NCI-H1048 (cell line): ENCODE measurements around the gene SNRPD3.
"Not testable (repeated sequence)": the region's sequence is repeated elsewhere in the genome, so short reads cannot be mapped to it uniquely, and the experiment has no call there.

ENCODE experiments used
- DNase-seq: peaks from one replicate; lab custom pipeline; 2025; lab: John Stamatoyannopoulos, UW

The SNRPD3 gene

DNA sequence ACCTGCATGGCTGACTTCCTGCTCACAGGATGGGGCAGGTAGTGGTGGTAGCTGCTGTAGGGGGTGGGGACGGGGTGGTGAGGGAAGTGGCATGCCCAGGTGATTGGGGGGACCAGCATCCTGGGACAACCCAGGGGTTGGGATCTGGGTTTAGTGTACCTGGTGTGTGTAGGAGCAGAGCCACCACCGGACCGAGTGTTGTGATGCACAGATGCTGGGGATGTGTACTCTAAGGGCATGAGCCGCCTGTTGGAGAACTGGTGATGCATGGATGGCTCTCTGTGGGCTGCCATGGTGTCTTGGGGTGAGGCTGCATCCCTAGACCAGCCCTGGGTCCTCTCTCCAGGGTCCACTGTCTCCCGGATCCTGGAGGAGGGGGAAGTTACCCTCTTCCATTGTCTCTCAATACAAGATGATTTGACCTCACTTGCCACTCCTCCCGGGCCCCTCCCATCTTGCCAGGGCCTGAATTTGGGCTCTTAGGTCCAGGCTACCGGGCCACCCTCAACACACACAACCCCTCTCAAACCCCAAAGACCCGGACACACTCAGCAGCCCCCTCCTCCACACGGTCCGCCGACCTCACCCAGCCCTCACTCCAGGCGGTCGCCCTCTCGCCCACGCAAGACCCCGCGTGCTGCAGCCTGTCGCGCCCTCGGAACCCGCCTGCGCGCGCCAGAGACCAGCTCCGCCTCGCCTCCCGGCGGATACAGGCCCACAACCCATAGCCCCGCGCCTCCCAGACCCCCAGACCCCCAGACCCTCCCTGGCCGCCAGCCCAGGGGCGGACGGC, 36.5 kb downstream of the SNRPD3 start:
- no peak for DNase-seq

DNA sequence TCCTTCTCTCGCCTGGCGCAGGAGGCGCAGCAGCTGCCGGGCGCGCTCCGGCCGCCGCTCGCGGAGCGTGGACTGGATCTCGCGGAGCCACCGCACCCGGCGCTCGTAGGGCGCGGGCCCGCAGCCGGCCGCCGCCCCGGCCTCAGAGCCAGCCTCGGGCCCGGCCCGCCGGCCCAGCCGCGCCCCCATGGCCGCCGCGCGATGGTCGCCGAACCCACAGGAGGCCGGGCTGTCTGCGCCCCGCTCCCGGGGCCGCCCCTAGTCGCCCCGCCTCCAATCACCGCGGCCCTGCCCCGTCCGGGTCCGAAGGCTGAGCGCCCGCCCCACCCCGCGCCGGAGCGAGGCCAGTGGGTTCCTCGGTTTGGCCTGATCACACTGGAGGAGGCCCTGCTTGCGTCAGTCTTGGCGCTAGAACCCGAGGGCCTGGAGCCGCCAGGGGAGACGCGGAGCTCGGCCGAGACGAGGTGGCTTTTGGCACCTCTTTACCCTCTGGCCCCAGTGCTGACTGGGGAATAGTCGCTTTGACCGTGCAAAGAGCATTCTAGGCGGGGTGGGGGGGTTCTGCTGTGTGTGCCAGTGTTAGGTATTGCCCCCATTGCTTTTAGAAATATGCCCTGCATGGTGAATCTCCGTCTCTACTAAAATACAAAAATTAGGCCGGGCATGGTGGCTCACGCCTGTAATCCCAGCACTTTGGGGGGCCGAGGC, 37.2 kb downstream of the SNRPD3 start, which contains the start of gene LRRC75B:
Gene LRRC75B (minus strand): TSS at position 223 of the 708 bp plus-strand sequence. CDS start 34 bp downstream, at position 189.
- peak; percentile 58 for DNase-seq

DNA sequence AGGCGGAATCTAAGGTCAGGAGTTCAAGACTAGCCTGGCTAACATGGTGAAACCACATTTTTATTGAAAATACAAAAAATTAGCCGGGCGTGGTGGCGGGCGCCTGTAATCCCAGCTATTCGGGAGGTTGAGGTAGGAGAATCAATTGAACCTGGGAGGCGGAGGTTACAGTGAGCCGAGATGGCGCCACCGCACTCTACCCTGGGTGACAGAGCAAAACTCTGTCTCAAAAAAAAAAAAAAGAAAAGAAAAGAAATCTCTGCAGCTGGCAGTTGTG, 37.7 kb downstream of the SNRPD3 start:
- not testable (repeated sequence) for DNase-seq

DNA sequence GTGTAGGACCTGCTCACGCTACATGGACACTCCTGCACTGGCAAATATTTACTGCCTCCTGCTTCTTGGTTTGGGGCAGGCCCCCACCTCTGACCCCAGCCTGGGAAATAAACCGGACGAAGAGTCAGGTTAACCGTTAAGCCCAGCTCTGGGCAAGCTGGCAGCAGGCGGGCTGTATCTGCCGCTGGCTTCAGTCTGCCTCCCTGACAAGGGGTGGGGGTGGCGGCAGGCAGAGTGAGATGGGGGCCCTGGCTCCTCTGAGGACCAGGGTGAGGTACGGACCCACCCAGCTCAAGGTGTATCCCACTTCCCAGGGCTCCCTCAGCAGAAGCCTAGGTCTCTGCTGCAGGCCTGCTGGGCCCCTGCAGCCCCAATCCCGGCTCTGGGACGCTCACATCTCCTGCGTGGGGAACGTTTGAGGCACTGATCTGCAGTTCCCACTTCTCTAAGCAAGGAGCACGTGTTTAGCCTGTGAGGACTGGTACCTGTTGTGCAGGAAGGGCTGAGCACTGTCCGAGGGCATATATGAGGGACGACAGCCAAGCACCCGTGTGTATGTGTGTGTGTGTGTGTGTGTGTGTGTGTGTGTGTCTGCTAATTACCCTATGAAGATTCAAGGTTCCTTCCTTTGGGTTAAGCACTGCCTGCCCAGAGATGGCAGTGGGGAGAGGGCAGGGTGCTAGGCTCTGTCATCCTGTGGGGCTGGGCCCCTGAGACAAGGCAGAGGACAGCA, 38.2 kb downstream of the SNRPD3 start:
- DNase-seq, result no peak

DNA sequence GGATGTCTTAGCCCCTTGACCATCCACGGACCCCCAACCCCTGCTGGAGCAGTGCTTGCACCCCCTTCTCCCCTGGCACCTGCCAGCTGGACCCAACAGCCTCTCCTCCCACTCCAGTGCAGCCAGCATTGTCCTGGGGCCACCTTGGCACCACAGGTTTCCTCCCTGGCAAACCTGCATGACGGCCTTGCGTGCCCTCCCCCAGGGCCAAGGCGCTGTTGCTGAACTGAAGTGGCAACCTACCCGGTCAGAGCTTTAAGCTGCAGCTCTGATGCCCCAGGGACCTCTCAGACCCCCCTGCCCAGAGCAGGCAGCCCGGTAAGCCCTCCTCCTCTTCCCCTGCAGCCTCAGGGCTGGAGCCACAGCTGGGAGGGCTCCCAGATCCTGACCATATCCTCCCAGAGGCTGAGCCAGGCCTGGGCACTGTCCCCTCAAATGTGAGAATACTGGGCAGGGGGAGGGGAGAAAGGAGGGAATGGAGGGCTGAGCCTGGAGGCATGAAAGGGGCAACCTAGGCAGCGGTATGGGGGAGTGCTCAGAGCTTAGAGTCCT, 38.8 kb downstream of the SNRPD3 start:
- DNase-seq, result no peak

DNA sequence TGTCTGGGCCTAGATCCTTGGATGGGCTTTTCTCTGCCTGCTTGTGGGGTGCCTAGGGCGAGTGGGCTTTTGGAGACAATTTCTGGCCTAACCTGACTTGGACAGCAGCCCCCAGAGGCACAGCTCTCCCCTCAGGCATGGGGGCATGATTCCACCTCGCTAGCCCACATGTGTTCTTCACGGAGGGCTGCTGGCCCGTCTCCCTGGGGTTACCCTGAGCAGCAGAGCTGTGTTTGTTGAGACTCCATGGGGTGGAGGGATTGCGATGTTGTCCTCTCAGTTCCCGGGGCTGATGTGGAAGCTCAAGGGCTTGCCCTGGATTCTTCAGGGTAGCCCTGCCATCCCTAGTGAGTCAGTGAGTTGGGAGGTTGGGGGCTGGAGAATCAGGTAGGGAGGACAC, 39.4 kb downstream of the SNRPD3 start:
- no peak for DNase-seq

DNA sequence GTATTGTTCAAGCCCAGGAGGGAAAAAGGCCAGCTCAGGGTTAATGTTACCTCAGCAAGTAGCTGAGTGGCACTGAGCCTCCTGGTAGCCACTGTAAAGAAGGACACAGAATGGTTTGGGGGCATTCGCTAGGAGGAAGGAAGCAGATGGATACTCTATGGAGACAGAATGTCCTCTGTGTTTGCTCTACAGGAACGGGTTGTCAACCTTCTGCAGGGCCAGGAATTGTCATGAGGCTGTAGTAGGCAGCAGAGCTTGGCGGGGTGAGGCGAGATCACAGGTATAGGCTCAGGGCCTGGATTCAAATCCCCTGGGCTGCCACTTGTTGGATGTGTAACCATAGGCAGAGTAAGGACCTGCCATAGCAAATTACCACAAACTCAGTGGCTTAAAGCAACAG, 40.1 kb downstream of the SNRPD3 start:
- DNase-seq, result no peak

DNA sequence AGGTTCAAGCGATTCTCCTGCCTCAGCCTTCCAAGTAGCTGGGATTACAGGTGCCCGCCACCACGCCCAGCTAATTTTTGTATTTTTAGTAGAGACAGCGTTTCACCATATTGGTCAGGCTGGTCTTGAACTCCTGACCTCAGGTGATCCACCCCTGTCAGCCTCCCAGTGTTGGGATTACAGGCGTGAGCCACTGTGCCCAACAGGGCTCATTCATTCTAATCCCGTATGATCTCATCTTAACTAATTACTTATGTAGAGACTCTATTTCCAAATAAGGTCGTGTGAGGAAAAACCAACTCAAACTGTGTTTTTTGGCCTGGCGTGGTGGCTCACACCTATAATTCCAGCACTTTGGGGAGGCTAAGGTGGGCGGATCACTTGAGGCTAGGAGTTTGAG, 41.3 kb downstream of the SNRPD3 start:
- DNase-seq, result not testable (repeated sequence)

DNA sequence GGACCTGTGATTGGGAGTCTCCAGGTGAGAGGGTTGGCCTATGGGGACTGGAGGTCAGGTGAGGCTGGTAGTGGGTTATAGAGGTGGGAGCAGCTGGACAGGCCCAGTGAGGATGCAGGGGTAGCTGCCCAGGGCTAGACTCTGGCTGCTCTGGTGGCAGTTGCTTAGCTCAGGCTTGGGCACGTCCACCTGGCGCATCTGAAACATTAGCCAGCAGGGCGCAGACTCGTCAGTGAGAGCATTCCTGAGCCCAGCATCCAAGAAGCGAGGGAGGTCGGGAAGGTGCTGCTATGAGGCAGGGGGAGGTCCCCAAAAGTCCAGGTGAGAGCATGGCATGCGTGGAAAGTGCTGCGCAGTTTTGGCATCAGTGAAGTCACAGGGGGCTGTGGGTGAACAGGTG, 43.7 kb downstream of the SNRPD3 start:
- no peak for DNase-seq

DNA sequence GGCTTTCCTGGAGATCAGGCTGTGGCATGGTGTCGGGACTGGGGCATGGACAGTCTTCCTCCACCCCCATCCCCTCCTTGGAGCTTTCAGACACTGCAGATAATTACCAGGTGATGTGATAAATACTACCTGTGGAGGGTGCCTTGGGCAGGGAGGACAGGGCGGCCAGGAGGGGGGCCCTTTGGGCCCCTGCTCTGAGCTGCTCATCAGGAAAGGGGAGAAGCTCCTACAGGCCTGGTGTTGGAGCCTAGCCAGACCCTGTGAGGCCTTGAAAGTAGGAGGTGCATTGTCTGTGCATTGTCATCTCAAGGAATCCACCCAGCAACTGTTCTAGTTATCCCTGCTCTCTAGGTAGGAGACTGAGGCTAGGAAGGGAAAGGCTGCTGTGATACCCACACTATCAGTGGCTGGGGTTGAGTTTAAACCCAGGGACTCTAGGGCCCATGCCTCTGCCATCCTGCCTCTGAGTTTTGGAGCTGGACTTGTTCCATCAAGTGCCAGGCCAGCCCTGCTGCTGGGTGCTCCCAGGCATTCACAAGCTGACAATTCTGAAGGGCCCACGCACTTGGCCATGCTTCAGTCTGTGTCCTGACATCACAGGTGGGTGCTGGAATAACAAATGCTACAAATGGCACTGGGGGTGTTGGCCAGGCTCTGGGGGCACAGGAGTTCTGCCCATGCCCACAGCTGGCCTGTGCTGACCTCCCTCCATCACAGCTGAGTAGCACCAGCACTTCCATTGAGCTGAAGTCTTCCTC, 44.3 kb downstream of the SNRPD3 start:
- DNase-seq, result not testable (repeated sequence)

DNA sequence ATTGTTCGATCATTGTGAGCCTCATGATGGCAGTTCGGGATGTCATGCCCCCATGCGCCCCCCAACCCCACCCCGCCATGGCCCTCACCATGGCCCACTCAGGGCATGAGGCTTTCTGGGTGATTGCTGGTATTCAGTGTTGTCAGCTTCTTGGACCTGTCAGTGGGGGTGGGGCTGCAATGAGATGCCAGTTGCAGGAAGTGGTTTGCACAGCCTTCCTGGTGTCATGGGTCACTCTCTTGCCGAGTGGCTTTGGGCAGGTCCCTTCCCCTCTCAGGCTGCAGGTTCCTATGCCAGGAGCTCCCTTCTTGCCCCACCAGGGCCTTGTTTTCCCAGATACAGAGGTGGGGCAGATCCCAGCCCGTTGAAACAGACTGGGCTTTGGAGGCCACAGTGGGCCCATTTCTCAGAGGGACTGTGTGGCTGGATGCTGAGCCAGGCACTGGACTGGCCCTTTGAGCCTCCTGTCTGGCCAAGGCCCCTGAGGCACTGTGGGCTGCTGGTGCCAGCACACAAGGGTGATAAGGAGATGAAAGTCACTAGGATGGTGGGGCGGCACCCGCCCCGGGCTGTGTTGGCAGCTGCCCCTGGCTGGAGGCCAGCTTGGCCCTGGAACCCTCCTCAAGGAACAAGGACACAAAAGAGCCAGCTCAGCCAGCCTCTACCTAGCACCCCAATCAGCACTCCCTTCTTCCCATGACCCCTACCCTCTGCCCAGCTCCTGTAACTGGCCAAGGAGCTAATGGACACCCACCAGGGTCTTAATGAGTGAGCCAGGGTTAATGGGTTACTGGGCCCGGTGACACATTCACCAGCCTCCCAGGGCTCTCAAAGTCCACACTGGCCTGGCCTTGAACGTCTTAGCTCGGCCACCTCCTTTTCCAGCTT, 45.7 kb downstream of the SNRPD3 start:
- DNase-seq, result no peak

DNA sequence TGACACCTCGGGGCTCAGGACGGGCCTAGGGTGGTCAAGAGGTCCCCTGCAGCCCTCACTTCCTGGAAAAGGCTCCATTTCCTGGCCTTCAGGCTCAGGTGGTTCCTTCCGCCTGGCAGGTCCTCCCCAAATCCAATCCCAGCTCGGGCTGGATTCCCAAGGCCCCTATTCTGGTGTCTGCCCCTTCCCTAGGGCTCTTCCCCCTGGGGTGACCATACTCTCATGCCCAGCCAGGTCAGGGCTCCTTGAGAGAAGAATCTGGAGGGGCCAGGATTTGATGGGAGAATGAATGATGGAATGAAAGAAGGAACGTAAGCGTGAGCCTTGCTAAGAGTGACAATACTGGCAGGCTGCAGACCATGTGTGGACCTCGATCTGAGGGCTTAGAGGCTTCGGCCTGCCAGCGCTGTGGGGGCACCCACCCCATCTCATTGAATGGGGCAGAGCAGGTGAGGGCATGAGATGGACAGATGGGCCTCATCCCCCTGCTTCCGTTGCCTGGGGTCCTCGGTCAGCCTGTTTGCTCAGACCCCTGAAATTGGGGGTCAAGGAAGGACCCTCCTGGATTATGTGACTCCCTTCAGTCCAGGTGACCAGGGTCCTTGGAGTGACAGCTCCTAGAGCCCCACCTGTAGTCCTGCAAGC, 46.4 kb downstream of the SNRPD3 start:
- DNase-seq, result not testable (repeated sequence)

DNA sequence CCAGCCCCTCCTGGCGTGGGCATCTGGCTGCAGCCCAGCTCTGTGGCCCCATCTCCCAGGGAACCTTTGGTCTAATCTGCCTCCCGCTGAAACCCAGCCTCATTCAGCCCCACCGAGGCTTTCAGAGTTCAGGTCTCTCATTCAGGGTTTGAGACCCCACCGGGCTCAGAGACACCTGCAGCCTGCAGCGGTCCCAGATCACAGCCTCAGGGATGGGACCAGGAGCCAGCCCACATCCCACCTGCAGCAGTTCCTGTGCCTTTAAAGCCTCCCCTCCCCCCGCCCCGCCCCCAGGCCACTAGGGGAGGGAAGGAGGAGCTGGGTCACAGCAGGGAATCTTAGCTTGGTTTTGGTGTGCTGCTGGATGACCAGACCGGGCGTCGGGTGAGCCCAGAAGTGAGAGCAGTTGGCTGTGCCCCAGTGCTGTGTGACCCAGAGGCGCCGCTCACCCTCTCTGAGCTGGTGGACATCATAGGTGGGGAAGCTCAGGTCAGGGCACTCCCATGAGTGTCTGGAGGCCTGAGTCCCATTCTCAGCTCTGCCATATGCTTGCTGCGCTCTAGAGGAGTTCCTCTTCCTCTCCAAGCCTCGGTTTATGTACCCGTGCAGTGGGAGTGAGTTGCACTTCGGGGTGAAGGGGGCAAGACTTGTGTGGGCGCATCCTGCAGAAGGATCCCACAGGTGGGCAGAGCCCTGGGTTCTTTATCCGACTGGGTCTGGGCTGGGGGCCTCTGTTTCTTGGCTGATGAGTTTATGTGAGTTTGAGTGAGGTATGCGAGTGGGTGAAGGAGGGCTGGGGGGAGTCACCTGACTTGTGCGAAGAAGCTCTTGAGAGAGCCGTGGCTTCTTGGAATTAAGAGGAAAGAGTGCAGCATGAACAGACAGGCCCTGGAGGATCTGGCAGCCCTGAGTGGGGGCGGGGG, 47.3 kb downstream of the SNRPD3 start, which contains the start of gene GGT1:
Gene GGT1 (plus strand): TSS at position 347 of the 923 bp plus-strand sequence. CDS start 7,889 bp downstream, outside the sequence.
- not testable (repeated sequence) for DNase-seq

DNA sequence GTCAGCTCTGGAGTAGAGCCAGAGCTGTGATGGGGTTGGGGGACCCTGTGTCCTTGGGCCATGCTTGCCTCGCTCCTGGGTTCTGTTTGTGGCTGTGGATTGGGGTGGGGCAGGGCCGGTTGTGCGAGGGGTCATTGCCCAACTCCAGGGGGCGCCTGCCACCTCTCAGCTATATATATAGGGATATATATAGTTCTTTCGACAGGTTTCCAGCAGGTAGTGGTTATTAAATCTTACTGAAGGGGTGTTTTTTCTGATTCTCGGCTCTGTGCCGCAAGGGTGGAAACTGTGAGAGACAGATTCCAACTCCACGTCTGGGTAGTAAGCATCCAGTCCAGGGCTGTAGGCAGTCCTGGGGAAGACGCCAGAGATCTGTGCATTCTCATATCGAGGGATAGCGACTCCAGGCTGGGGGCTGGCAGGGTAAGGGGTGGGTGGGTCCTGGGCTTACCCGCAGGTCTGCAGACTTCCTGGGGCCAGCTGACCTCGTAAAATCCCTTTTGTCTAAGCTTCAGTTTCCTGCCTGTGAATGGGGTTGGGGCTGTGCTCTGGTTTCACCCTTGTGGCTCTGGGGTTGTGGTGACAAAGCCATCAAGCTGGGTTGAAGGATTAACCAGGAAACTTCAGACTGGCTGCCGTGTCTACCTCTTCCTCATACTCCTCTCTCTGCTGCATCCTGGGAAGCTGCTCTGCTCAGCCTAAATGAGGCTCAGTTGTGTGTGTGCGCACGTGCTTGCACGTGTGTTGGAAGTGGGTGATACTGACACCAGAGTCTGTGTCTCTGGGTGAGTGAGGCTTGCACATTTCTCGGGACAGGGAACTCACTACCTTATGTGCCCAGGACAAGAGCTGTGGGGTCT, 48.2 kb downstream of the SNRPD3 start:
- DNase-seq, result not testable (repeated sequence)

DNA sequence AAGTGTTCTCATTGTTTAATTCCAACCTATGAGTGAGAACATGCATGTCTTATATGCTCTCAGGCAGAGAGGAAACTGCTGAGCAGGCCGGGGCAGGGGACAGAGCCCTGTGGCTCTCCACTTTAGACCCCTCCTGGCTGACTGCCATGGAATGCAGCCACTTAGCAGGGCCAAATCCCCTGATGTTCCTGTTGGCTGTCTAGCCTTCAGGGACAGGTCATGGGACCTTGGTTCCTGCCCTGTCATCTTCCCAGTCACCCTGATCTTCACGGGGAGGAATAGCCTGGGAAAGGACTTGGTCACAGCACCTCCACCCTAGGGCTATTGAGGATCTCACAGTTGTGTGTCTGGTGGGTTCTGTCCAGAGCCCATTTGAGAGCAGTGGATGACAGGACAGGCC, 50.5 kb downstream of the SNRPD3 start:
- DNase-seq, result not testable (repeated sequence)

DNA sequence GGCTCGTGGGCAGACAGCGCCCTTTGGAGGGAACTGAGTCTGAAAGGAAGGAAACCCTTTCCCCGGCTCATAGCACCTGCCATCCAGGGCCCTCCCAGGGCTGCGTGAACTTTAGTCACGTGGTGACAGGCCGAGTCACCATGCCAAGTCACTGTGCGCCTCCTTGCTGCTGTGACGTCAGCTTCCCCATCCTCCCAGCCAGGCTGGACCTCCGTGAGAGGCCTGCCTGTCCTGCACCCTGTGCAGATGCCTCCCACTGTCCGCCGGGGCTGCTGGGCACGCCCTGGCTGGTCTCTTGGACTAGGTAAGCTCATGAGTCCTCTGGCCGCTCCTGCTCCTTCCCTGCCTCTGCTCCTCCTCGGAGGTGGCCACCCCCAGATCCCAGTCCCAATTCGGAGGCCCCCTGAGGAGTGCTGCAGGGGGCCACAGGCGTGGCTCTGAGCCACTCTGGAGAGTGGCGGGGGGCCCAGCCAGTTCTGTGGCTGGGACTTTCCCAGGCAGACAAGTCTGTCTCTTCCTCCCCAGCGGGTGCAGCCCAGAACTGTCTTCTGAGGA, 51.7 kb downstream of the SNRPD3 start:
- DNase-seq, result not testable (repeated sequence)

DNA sequence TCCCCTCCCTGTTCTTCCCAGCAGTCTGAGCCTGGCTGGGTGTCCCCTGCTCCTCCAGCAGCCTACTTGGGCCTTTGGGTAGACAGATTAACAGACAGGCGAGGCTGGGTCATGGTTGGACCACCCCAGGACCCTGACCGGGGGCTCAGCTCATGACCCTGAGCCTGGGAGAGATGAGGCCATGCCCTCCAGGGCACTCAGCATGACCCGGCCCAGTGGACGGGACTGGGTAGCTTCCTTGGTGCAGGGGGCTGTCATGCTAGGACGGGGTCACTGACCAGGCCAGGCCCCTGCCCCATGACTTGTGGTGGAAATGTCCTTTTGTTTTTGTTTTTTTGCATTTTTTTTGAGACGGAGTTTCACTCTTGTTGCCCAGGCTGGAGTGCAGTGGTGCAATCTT, 52.5 kb downstream of the SNRPD3 start:
- DNase-seq, result not testable (repeated sequence)

DNA sequence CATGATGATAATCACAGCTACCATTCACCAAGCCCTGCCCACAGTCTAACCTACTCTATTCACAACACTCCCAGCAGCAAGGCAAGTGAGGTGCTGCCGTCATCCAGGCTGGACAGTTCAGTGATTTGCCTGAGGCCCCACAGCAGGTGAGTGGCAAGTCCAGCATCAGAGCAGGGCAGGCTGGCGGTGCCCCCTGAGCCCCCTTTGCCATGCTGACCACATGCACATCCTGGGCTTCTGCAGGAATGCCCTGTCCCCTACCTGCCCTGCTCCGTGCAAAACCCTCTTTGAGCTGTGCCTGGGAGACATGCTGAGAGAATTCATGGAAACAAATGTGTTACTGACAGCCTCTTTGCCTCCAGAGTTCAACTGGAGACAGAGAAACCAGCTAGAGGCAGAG, 54.1 kb downstream of the SNRPD3 start:
- DNase-seq, result not testable (repeated sequence)
